Sigmoid colon (tissue), 4 donors: ENCODE measurements around the gene ABCC4.

Experiments
- EP300 ChIP-seq, 4 donors: sonication (generic); formaldehyde crosslinking; IDR thresholded peaks; one replicate each; pipeline ENCODE4 v1.6.1; 2017; ENCODE audit warnings: antibody characterized with exemption in 4 of 4
- POLR2A ChIP-seq, 2 donors: fragments of 450-650 bp; IDR thresholded peaks; one replicate each; pipeline ENCODE4 v1.6.1; 2016; ENCODE audit warnings: antibody characterized with exemption in 2 of 2, mild to moderate bottlenecking in 2 of 2, moderate library complexity in 2 of 2
- POLR2AphosphoS5 ChIP-seq, 4 donors: sonication (generic); formaldehyde crosslinking; IDR thresholded peaks; one replicate each; pipeline ENCODE4 v1.6.1; 2017; ENCODE audit warnings: antibody characterized with exemption in 4 of 4
- TF ChIP-seq, protein P1 (sequence below), 4 experiments: fragments of 450-650 bp in 3 of 4; fragments of 200-600 bp in 1 of 4; IDR thresholded peaks; one replicate each; pipeline ENCODE4 v1.5.1; 2016 to 2019; ENCODE audit warnings: antibody characterized with exemption in 4 of 4, mild to moderate bottlenecking in 3 of 4, moderate library complexity in 2 of 4

DNA sequence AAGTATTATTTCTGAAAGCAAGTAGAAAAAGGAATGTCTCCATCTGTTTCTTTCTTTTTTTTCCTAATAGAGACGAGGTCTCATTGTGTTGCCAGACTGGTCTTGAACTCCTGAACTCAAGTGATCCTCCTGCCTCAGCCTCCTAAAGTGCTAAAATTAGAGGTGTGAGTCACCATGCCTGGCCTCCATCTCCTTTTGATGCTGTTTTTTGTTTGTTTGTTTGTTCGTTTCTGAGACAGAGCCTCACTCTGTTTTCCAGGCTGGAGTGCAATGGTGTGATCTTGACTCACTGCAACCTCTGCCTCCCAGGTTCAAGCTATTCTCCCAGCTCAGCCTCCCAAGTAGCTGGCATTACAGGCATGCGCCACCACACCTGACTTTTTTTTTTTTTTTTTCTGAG lies 14.5 kb upstream of the ABCC4 start:
- TF ChIP-seq POLR2A (IDR thresholded peaks at IDR 0.05) (no peak), EP300 (IDR thresholded peaks at IDR 0.05) (no peak), POLR2AphosphoS5 (IDR thresholded peaks at IDR 0.05) (no peak)
- TF ChIP-seq, protein P1, sequence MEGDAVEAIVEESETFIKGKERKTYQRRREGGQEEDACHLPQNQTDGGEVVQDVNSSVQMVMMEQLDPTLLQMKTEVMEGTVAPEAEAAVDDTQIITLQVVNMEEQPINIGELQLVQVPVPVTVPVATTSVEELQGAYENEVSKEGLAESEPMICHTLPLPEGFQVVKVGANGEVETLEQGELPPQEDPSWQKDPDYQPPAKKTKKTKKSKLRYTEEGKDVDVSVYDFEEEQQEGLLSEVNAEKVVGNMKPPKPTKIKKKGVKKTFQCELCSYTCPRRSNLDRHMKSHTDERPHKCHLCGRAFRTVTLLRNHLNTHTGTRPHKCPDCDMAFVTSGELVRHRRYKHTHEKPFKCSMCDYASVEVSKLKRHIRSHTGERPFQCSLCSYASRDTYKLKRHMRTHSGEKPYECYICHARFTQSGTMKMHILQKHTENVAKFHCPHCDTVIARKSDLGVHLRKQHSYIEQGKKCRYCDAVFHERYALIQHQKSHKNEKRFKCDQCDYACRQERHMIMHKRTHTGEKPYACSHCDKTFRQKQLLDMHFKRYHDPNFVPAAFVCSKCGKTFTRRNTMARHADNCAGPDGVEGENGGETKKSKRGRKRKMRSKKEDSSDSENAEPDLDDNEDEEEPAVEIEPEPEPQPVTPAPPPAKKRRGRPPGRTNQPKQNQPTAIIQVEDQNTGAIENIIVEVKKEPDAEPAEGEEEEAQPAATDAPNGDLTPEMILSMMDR (IDR thresholded peaks at IDR 0.05): no peak
